ENCODE data around the gene CACNA1F. TPM values are rescaled to one million over a fixed set of nuclear protein-coding genes. Genes with fewer than 3 reads are reported as not detected.

The CACNA1F gene
- total and polyA plus RNA-seq, 9 of the 15 experiments (the other 6 are each of a cell fraction or from before 2014, with no cell fraction given): under 0.01 to 0.41 (median 0.03) TPM; not detected in 3

GRCh38 chrX:49225858-49226257 lies 7.3 kb downstream of the CACNA1F start:
- no peak overlapping the region for H2AFZ ChIP-seq (ENCODE audit: low read depth, low read length)
- no peaks in the 10 kb centered on the region for H3K9me3 ChIP-seq (replicated peaks; ENCODE audit: control insufficient read depth, insufficient read depth, low read depth, low read length)
- no peak for FAIRE-seq
- H3K27me3 ChIP-seq (ENCODE audit: control insufficient read depth in 2 of 2, insufficient read depth in 2 of 2, low read length in 2 of 2): peaks cover 0 to 17% of the 10 kb centered on the region in 2 experiments; a peak in 2 of 5 replicates
- no peak for ATAC-seq
- CTCF ChIA-PET (ENCODE audit: low intra/inter-chr PET ratio): no interaction called here
- POLR2A ChIA-PET: no interaction called here
- no peaks in the 10 kb centered on the region for H3K36me3 ChIP-seq (ENCODE audit: control insufficient read depth, insufficient read depth, low read length)
- in situ Hi-C loops (cut with MboI) (no loop called here), intact Hi-C loops (cut with micrococcal nuclease) (no loop called here)
- no peak overlapping the region for H3K27ac ChIP-seq (ENCODE audit: extremely low read depth, low read depth, low read length)
- H3K9me1 ChIP-seq (ENCODE audit: control insufficient read depth, insufficient read depth, low read length): no peaks in the 10 kb centered on the region
- no TSS peak for BruUV-seq (replicated peaks)
- H4K20me1 ChIP-seq (replicated peaks; ENCODE audit: control insufficient read depth, insufficient read depth, low read length): no peaks in the 10 kb centered on the region
- WGBS (ENCODE audit: insufficient coverage, low coverage, missing lambda C conversion rate): 9% methylated on average over 5 of the region's 14 CpGs
- no peak overlapping the region for H3K4me3 ChIP-seq
- TF ChIP-seq, protein P1, sequence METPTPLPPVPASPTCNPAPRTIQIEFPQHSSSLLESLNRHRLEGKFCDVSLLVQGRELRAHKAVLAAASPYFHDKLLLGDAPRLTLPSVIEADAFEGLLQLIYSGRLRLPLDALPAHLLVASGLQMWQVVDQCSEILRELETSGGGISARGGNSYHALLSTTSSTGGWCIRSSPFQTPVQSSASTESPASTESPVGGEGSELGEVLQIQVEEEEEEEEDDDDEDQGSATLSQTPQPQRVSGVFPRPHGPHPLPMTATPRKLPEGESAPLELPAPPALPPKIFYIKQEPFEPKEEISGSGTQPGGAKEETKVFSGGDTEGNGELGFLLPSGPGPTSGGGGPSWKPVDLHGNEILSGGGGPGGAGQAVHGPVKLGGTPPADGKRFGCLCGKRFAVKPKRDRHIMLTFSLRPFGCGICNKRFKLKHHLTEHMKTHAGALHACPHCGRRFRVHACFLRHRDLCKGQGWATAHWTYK (CRISPR knock-in tag; IDR thresholded peaks at IDR 0.05): no peak
- TF ChIP-seq TGIF2 (CRISPR knock-in tag; IDR thresholded peaks at IDR 0.05): no peak
- TF ChIP-seq IRF2 (CRISPR knock-in tag; IDR thresholded peaks at IDR 0.05): no peak
- no peak for TF ChIP-seq BRF1 (IDR thresholded peaks at IDR 0.05; ENCODE audit: borderline replicate concordance, extremely low read depth, insufficient read length)
- no peak for TF ChIP-seq ADNP (tag; IDR thresholded peaks at IDR 0.05)
- no peak for TF ChIP-seq SRSF9 (IDR thresholded peaks at IDR 0.05; ENCODE audit: borderline replicate concordance, low read depth, low read length)
- TF ChIP-seq PHB2 (IDR thresholded peaks at IDR 0.05; ENCODE audit: low read depth): no peak
- no peak for TF ChIP-seq WHSC1 (IDR thresholded peaks at IDR 0.05; ENCODE audit: low read length)
- TF ChIP-seq MYC (IDR thresholded peaks at IDR 0.05; ENCODE audit: low read depth, low read length): no peak
- no peak for TF ChIP-seq MYC (CRISPR knock-in tag; IDR thresholded peaks at IDR 0.05; ENCODE audit: borderline replicate concordance, low read depth)
- TF ChIP-seq RBM34 (IDR thresholded peaks at IDR 0.05; ENCODE audit: borderline replicate concordance, insufficient read depth, low read length): no peak
- no peak for TF ChIP-seq TCF15 (CRISPR knock-in tag; IDR thresholded peaks at IDR 0.05)
- no peak for DNase-seq (ENCODE audit: extremely low read depth in 1 of 4, low spot score in 3 of 4)
- H3K79me2 ChIP-seq (ENCODE audit: control insufficient read depth, insufficient read depth, low read length): no peaks in the 10 kb centered on the region
- no peak overlapping the region for H3K4me2 ChIP-seq (ENCODE audit: insufficient read depth, low read length)
- no peak overlapping the region for H3K9ac ChIP-seq (ENCODE audit: insufficient read depth in 1 of 2, low read depth in 2 of 2, low read length in 2 of 2)
- H3K4me1 ChIP-seq (replicated peaks in 1 of 2; ENCODE audit: control insufficient read depth in 2 of 2, insufficient read depth in 2 of 2, low read length in 2 of 2): peaks cover 0 to 31% of the 10 kb centered on the region in 2 experiments; a peak in 3 of 5 replicates
